CD8-positive, alpha-beta memory T cell (primary cell): ENCODE data around the gene CNNM3. TPM values are rescaled to one million over a fixed set of nuclear protein-coding genes. Genes with fewer than 3 reads are reported as not detected.

Experiments used
- CTCF ChIA-PET: fragments of 350-600 bp; sonication (Branson Sonifier 250); formaldehyde crosslinking; loops from one replicate; lab custom pipeline; 2021; ENCODE audit warnings: antibody characterized with exemption; lab: Charles Lee
- POLR2A ChIA-PET: fragments of 350-600 bp; sonication (Branson Sonifier 250); formaldehyde crosslinking; loops from one replicate; lab custom pipeline; 2021; ENCODE audit warnings: antibody characterized with exemption; lab: Charles Lee
- DNase-seq, 5 donors: peaks; one replicate each; pipeline versions ENCODE4 v3.0.0 to v3.0.0-alpha.2; 2020 to 2022; ENCODE audit warnings: mixed read lengths in 1 of 5
- H3K27ac ChIP-seq: one replicate; pipeline ENCODE4 v1.7.0; 2013; ENCODE audit warnings: low read depth, mild to moderate bottlenecking, low read length, moderate library complexity
- H3K27me3 ChIP-seq: 2 replicates; pipeline ENCODE4 v1.7.0; 2013; ENCODE audit warnings: low read length, mild to moderate bottlenecking; ENCODE audit not compliant: insufficient read depth, poor library complexity, severe bottlenecking
- H3K36me3 ChIP-seq: 2 replicates; pipeline ENCODE4 v1.7.0; 2013; ENCODE audit warnings: mild to moderate bottlenecking, low read length, moderate library complexity; ENCODE audit not compliant: insufficient read depth
- H3K4me1 ChIP-seq: 2 replicates; pipeline ENCODE4 v1.7.0; 2013; ENCODE audit warnings: mild to moderate bottlenecking, low read length, moderate library complexity; ENCODE audit not compliant: insufficient read depth
- H3K4me3 ChIP-seq: 2 replicates; pipeline ENCODE4 v1.7.0; 2013; ENCODE audit warnings: mild to moderate bottlenecking, low read length
- H3K9me3 ChIP-seq: 2 replicates; pipeline ENCODE4 v1.7.0; 2013; ENCODE audit warnings: mild to moderate bottlenecking, low read length
- H3K27ac Mint-ChIP-seq, 8 donors: one replicate each; pipeline ENCODE4 v1.8.0; 2020 to 2021; ENCODE audit warnings: mixed read lengths in 8 of 8, mild to moderate bottlenecking in 6 of 8, inconsistent platforms in 3 of 8, moderate library complexity in 3 of 8
- H3K27me3 Mint-ChIP-seq, 2 donors: one replicate each; pipeline ENCODE4 v1.8.0; 2020 to 2021; ENCODE audit warnings: mixed read lengths in 2 of 2, mild to moderate bottlenecking in 1 of 2, moderate library complexity in 1 of 2
- H3K36me3 Mint-ChIP-seq, 3 donors: one replicate each; pipeline ENCODE4 v1.8.0; 2020 to 2021; ENCODE audit warnings: mixed read lengths in 3 of 3, inconsistent platforms in 1 of 3, mild to moderate bottlenecking in 1 of 3
- H3K4me1 Mint-ChIP-seq, 3 donors: one replicate each; pipeline ENCODE4 v1.8.0; 2020 to 2021; ENCODE audit warnings: mixed read lengths in 3 of 3, inconsistent platforms in 1 of 3, mild to moderate bottlenecking in 1 of 3
- H3K4me3 Mint-ChIP-seq, 7 donors: one replicate each; pipeline ENCODE4 v1.8.0; 2020 to 2021; ENCODE audit warnings: mixed read lengths in 7 of 7, mild to moderate bottlenecking in 6 of 7, moderate library complexity in 4 of 7, inconsistent platforms in 2 of 7
- H3K9me3 Mint-ChIP-seq, 5 donors: one replicate each; pipeline ENCODE4 v1.8.0; 2020 to 2022; ENCODE audit warnings: mixed read lengths in 5 of 5, mild to moderate bottlenecking in 3 of 5, moderate library complexity in 2 of 5, inconsistent platforms in 1 of 5
- polyA plus RNA-seq: library from polyadenylated mRNA; unstranded; fragments of 300-500 nt; fragmentation: Illumina TruSeq; gene quantifications from one replicate; pipeline ENCODE4 v1.2.3, GENCODE V29; 2021
- total RNA-seq, 2 experiments: library from RNA; stranded (reverse); gene quantifications; one replicate each; pipeline ENCODE4 v1.2.3, GENCODE V29; 2021

CNNM3 gene
- total RNA-seq = 10 to 100 TPM; 32.6 to 36.6 TPM
- polyA plus RNA-seq = 13.0 TPM

DNA sequence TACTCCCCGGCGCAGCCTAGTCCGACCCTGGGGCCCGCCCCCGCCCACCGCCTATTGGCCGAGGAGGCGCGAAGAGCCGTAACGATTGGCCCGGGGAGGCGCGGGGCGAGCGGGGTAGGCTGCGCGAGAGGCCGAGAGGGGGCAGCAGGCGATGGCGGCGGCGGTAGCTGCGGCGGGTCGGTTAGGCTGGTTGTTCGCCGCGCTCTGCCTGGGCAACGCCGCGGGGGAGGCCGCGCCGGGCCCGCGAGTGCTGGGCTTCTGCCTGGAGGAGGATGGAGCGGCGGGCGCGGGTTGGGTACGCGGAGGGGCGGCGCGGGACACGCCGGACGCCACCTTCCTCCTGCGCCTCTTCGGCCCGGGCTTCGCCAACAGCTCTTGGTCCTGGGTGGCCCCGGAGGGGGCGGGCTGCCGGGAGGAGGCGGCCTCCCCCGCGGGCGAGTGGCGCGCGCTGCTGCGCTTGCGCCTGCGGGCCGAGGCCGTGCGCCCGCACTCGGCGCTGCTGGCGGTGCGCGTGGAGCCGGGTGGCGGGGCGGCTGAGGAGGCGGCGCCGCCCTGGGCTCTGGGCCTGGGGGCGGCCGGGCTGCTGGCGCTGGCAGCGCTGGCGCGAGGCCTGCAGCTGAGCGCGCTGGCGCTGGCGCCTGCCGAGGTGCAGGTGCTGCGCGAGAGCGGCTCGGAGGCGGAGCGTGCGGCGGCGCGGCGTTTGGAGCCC is at the start of gene CNNM3:
Gene CNNM3 (plus strand): TSS at position 142 of the 709 bp plus-strand sequence. CDS start 10 bp downstream, at position 152.
- H3K4me1 Mint-ChIP-seq = peaks cover 60 to 76% (median 68%) of the 10 kb centered on the region in 3 donors

DNA sequence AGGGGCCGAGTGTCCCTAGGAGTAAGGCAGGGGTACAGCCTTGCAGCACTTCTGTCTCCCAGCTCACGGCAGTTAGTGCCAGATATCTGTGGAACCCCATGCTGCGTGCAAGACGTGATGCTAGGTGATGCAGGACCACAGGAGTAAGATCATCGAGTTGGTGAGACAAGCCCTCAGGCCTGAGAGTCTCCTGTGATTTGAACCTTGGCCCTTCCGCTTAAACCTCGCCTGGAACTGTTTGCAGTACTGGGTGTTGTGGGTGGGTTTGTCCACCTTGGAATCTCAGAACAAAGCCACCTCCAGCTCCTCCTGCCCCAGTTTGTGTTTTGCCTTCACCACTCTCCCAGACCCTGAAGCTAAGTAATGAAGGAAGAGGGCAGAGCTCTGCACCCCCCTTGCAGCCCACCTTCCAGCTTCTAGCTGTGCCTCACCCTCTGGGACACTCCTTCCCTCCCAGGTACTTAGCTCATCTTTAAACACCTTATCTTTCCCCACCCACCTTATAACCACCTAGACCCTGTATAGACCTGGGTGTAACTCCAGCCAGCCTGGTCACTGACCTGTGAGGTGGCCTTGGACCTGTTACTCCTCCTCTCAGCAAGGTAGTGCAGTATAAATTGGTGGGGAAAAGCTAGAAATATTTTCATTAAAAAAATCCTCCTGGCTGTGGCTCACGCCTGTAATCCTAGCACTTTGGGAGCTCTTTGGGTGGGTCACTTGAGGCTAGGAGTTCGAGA is 48.8 kb upstream of the CNNM3 start:
- POLR2A ChIA-PET = interaction anchor here (0.6 kb wide), 1 partner anchor 177 kb away, joined by 3 read pairs; no protein-coding TSS in a partner anchor
- Histone ChIP-seq H3K4me1 (peaks cover 25% of the 10 kb centered on the region), H3K27me3 (no peaks in the 10 kb centered on the region), H3K9me3 (no peaks in the 10 kb centered on the region), H3K4me3 (no peak overlapping the region), H3K36me3 (no peaks in the 10 kb centered on the region), H3K27ac (no peak overlapping the region)
- Mint-ChIP-seq H3K9me3 (no peaks in the 10 kb centered on the region), H3K4me3 (no peak overlapping the region), H3K27ac (peak overlapping the region in 3 of 8 donors; percentile 20 to 50 (median 23)), H3K27me3 (peaks cover 0 to 4% of the 10 kb centered on the region in 2 donors), H3K4me1 (peaks cover 44 to 68% (median 52%) of the 10 kb centered on the region in 3 donors), H3K36me3 (peaks cover 0 to 14% (median 6%) of the 10 kb centered on the region in 3 donors)
- no peak for DNase-seq
- CTCF ChIA-PET = interaction anchor here (1.2 kb wide), 2 partner anchors 10 to 34 kb away, joined by 3 to 4 read pairs; no protein-coding TSS in a partner anchor

More for the DNA sequence above, at the start of gene CNNM3:
- peaks cover 0 to 1% of the 10 kb centered on the region in 2 donors for H3K27me3 Mint-ChIP-seq
- H3K9me3 ChIP-seq = no peaks in the 10 kb centered on the region
- H3K4me3 Mint-ChIP-seq = peak within 1 kb of the TSS; percentile 92 to 97 (median 96)
- peak; percentile 91 to 96 (median 94) for DNase-seq
- H3K4me1 ChIP-seq = peaks cover 48% of the 10 kb centered on the region
- H3K36me3 Mint-ChIP-seq = peaks cover 0 to 53% (median 12%) of the 10 kb centered on the region in 3 donors
- peak within 1 kb of the TSS; percentile 56 to 96 (median 94) for H3K27ac Mint-ChIP-seq
- peaks cover 5% of the 10 kb centered on the region for H3K36me3 ChIP-seq
- H3K27ac ChIP-seq = peak within 1 kb of the TSS; percentile 69
- peak within 1 kb of the TSS; percentile 84 for H3K4me3 ChIP-seq
- POLR2A ChIA-PET = interaction anchor here (0.6 to 3.0 kb wide), 15 partner anchors 10 to 296 kb away, joined by 3 to 40 read pairs (median 4); partner anchors contain the start of genes ANKRD39 and CNNM4
- H3K27me3 ChIP-seq = no peaks in the 10 kb centered on the region
- H3K9me3 Mint-ChIP-seq = no peaks in the 10 kb centered on the region
- CTCF ChIA-PET = interaction anchor here (0.6 to 5.8 kb wide), 13 partner anchors 9 to 147 kb away, joined by 3 to 38 read pairs (median 6); partner anchors contain the start of genes ANKRD39 and CNNM4

DNA sequence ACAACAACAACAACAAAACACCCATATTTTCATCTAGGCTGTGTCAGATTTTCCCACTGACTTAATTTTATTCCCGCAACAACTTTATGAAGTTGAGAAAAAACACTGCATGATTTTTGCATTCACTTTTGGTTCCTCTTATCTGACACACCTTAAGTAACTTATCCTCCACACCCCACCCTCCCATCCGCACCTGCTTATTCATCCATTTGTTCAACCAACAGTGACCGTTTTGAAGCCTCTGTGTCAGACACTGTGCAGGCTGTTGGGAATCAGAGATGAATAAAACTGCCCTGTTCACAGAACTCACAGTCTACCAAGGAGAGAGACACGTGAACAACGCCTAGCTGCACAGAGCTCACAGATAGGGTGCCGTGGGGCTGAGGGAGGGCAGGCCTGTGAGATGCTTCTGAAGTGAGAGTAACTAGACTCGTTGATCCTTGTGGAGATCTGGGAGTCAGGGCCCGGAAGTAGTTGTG is 47.9 kb upstream of the CNNM3 start:
- Histone ChIP-seq H3K4me3 (no peak overlapping the region), H3K4me1 (peaks cover 23% of the 10 kb centered on the region), H3K9me3 (no peaks in the 10 kb centered on the region), H3K27me3 (no peaks in the 10 kb centered on the region), H3K27ac (no peak overlapping the region), H3K36me3 (no peaks in the 10 kb centered on the region)
- peaks cover 0 to 14% (median 6%) of the 10 kb centered on the region in 3 donors for H3K36me3 Mint-ChIP-seq
- peaks cover 0 to 3% of the 10 kb centered on the region in 2 donors for H3K27me3 Mint-ChIP-seq
- DNase-seq = no peak
- H3K27ac Mint-ChIP-seq = peak overlapping the region in 3 of 8 donors; percentile 22 to 62 (median 24)
- no peaks in the 10 kb centered on the region for H3K9me3 Mint-ChIP-seq
- H3K4me3 Mint-ChIP-seq = no peak overlapping the region
- ChIA-PET POLR2A (no interaction called here), CTCF (interaction anchor here (1.2 kb wide), 2 partner anchors 10 to 33 kb away, joined by 3 to 4 read pairs; no protein-coding TSS in a partner anchor)
- H3K4me1 Mint-ChIP-seq = peaks cover 43 to 68% (median 52%) of the 10 kb centered on the region in 3 donors

DNA sequence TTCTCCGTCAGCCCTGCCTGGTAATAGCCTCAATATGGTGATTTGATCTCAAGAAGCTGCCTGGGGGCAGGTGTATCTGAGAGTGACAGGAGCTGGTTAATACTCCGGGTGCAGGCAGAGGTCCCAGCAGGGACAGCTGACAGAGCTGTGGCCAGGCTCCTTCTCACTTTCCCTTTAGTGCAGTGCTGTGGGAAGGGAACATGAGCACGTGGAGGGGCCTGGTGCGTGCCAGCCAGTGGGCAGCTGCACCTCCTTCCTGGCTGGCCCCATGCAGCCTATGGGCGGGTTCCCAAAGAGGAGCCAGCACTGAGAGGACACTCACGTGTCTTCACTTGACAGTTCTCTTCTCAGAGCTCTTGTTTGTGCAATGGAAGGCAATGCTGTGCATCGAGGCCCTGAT is 46.3 kb upstream of the CNNM3 start:
- no peak overlapping the region for H3K27ac ChIP-seq
- POLR2A ChIA-PET = no interaction called here
- no peak for DNase-seq
- H3K27me3 ChIP-seq = no peaks in the 10 kb centered on the region
- no peaks in the 10 kb centered on the region for H3K9me3 ChIP-seq
- no peak overlapping the region for H3K4me3 ChIP-seq
- Mint-ChIP-seq H3K9me3 (no peaks in the 10 kb centered on the region), H3K27me3 (peaks cover 0 to 5% of the 10 kb centered on the region in 2 donors), H3K4me1 (peaks cover 36 to 65% (median 49%) of the 10 kb centered on the region in 3 donors), H3K27ac (no peak overlapping the region), H3K4me3 (peak overlapping the region in 1 of 7 donors; percentile 75), H3K36me3 (peaks cover 0 to 14% (median 6%) of the 10 kb centered on the region in 3 donors)
- H3K4me1 ChIP-seq = peaks cover 10% of the 10 kb centered on the region
- H3K36me3 ChIP-seq = no peaks in the 10 kb centered on the region
- CTCF ChIA-PET = interaction anchor here (1.3 to 1.7 kb wide), 2 partner anchors 9 to 10 kb away, joined by 3 to 7 read pairs; partner anchors contain the start of gene CNNM4

DNA sequence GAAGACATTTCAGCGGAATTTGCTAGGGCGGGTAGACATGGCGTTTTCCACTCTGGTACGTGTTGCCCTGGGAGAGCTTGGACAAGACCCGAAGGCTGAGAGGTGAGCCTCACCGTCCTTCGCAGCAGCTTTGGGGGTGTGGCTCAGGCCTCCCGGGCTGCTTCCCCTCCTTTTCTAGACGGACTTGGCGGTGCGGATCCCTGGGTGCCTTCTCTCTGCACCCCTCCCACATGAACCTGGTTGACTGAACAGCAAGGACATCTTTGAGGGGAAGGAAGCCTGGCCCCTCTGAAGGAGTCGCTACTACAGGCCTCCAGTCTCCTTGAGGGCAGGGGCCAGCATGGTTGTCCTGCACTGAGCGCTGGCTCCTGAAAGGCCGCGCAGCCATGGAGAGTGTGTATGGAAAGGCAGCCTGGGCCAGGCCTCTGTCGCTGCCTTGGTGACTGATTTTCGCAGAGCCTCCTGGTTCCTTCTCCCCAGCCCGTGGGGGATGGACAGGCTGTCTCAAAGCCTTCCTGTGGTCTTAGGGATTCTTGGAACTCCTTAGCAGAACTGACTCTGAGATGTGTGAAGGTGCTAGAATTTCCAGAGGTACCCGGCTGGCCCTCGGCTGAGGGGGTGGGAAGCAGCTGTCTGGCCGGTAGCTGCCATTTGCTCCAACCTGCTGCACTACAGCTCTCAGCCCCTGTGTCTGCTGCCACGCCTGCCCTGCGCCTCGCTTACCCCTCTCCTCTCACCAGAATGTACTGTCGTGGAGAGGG is 45.4 kb upstream of the CNNM3 start:
- H3K27me3 Mint-ChIP-seq = peaks cover 0 to 5% of the 10 kb centered on the region in 2 donors
- H3K36me3 Mint-ChIP-seq = peaks cover 0 to 14% (median 6%) of the 10 kb centered on the region in 3 donors
- no peak overlapping the region for H3K27ac ChIP-seq
- ChIA-PET CTCF (interaction anchor here (1.3 kb wide), 1 partner anchor 9 kb away, joined by 3 read pairs; no protein-coding TSS in a partner anchor), POLR2A (no interaction called here)
- no peaks in the 10 kb centered on the region for H3K36me3 ChIP-seq
- peaks cover 10% of the 10 kb centered on the region for H3K4me1 ChIP-seq
- no peak overlapping the region for H3K4me3 Mint-ChIP-seq
- H3K27me3 ChIP-seq = no peaks in the 10 kb centered on the region
- no peak overlapping the region for H3K4me3 ChIP-seq
- no peaks in the 10 kb centered on the region for H3K9me3 Mint-ChIP-seq
- H3K27ac Mint-ChIP-seq = no peak overlapping the region
- no peaks in the 10 kb centered on the region for H3K9me3 ChIP-seq
- DNase-seq = no peak
- H3K4me1 Mint-ChIP-seq = peaks cover 42 to 62% (median 55%) of the 10 kb centered on the region in 3 donors

DNA sequence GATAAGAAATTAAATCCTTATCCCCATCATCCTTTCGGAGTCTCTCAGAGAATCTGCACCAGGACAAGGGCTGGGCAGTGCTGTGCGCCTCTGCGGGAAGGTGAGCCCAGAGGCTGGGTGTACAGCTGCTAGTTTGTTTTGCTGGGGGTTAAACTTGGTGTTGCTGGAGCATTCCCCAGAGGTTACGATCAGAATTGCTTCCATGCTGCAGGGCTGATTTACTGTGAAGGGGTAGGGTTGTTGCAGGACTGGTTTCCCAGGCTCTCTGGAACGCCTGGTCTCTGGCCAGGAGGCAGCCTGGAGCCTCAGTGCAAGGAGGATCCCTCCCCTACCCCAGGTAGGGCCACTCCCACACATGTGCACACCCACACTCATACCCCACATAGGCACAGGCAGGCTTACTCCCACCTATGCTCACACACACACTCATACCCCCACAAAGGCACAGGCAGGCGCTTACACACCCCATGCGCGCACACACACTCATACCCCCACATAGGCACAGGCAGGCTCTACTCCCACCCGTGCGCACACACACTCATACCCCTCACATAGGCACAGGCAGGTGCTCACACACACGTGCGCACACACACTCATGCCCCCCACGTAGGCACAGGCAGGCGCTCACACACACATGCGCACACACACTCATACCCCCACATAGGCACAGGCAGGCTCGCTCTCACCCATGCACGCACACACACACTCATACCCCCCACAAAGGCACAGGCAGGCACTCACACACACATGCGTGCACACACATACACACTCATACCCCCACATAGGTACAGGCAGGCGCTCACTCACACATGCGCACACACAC is 44.1 kb upstream of the CNNM3 start:
- Histone ChIP-seq H3K4me3 (no peak overlapping the region), H3K27ac (no peak overlapping the region), H3K36me3 (no peaks in the 10 kb centered on the region), H3K9me3 (no peaks in the 10 kb centered on the region), H3K27me3 (no peaks in the 10 kb centered on the region), H3K4me1 (peaks cover 10% of the 10 kb centered on the region)
- Mint-ChIP-seq H3K27ac (peak overlapping the region in 6 of 8 donors; percentile 2 to 84 (median 68)), H3K4me1 (peaks cover 33 to 51% (median 47%) of the 10 kb centered on the region in 3 donors), H3K9me3 (no peaks in the 10 kb centered on the region), H3K27me3 (peaks cover 0 to 5% of the 10 kb centered on the region in 2 donors), H3K4me3 (peak overlapping the region in 6 of 7 donors; percentile 6 to 78 (median 50)), H3K36me3 (peaks cover 0 to 8% (median 4%) of the 10 kb centered on the region in 3 donors)
- ChIA-PET POLR2A (no interaction called here), CTCF (no interaction called here)
- no peak for DNase-seq
